ENCODE results near the gene DLG2.

Gene DLG2

GRCh38 chr11:83725269-83725560 lies 1901.9 kb downstream of the DLG2 start:
- no peak for DNase-seq

DNA sequence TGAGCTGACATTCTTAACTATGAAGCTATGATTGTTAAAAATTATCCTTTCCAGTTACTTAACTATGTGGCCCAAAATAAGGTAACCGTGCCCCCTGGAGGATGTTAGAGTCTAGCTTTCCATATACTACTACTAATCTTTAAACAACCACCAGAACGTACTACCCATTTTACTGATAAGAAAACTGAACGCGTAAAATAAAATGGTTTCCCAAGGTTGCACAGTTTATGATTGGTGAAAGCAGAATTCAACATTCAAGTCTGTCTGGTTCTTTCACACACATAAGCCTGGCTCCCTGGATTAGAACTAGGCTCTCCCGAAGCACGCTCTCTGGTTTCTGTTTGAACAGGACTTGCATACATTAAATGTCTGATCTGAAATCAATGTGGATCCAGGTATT lies 1903.1 kb downstream of the DLG2 start:
- DNase-seq = no peak

- no peak for DNase-seq
Measured at GRCh38 chr11:83722392-83723119, 1904.6 kb downstream of the DLG2 start.

DNA sequence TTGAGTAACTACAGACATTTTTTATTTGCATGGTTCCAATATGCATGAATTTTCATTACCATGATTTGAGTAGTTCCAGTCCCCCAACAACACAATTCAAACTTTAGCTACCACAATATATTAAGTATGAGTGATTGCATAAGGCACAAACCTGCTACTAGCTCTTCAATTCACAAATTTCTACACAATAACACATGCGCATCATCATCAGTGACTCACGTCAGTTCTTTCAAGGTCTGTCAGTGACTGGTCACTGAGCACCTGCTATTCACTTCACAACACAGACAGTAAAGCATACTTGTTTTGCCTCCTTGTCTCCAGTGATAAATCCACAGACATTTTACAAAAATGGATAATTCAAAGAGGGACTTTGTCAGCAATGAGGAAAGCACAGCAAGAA lies 1905.9 kb downstream of the DLG2 start:
- no peak for DNase-seq

DNA sequence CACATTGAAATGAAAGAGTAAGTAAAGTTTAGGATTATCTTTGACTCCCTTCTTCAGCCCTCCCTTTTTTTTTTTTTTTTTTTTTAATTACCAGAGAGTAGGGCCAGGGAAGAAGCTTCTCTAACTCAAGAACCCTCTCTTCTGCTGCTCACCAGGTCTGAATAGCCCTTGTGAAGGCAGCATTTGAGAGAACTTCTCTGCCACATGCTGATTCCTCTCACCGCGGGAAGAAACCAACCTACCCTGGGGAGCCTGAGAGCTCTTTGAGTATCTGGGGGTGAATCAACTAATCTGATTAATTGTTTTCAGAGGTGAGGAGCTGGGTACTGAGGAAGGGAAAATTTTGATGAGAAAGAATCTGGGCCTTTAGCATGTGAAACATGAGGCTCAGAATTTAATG lies 1906.5 kb downstream of the DLG2 start:
- no peak for DNase-seq

GRCh38 chr11:83717537-83717936 lies 1909.6 kb downstream of the DLG2 start:
- DNase-seq = no peak

DNA sequence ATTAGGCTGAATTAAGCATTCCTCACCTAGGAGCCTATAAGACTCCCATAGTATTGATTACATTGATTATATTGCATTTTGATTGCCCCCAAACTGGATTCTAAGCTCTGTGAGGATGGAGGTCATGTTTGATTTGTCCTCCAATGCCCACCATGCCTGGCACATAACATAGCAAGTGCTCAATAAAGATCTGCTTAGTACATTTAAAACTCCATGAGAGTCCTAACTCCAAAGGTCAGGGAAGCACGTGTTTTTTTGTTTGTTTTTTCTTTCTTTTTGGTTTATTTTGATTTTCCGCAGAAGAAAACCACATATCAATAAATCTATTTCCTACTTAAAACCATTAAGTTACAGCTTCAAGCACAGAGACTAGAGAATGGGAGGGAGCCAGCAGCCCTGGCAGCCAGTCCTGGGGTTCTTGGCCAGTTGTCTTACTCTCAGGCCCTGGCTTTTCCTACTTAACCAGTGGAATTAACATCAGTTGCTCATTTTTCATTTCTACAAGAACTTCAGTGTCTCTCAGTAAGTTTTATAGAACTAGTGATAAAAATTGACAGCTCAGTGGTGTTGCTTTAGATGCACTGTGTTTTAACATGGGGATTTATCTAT lies 1911.1 kb downstream of the DLG2 start:
- no peak for DNase-seq

DNA sequence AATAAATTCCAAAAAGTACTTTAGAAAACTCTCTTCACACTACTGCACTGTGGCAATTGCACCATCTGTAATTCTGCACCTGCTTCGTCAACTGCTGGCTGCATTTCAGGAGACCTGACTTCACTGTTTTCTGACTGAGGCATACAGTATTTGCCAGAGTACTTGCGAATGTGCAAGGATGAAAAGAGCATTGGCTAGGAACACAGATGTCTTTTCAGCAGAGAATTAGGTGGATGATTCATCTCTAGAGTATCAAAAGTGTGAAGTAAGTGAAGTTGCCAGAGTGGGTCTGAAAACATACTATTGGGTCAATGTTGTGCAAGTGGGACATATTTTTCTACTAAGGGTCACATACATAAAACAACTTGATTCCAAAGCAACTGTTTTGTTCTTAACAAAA lies 1913.4 kb downstream of the DLG2 start:
- no peak for DNase-seq

DNA sequence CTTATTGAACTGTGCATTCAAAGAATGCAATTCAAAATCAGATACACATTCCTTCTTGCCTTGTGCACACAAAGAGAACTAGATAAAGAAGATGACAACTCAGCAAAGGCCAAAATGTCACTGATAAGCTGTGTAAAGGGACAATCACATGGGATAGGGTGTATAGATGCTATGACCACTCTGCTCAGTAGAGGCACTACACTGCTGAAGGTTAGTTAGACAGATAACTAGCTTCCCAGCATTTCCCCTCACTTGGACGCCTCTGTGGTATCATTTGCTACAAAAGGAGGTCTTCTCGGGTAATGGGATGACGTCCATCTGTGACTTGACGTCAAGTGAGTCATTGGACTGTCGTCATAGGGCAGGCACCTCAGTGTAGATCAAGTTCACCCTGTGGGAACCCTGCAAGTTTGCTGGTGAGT lies 1916.0 kb downstream of the DLG2 start:
- DNase-seq = no peak

GRCh38 chr11:83709434-83709833 lies 1917.7 kb downstream of the DLG2 start:
- DNase-seq = no peak

DNA sequence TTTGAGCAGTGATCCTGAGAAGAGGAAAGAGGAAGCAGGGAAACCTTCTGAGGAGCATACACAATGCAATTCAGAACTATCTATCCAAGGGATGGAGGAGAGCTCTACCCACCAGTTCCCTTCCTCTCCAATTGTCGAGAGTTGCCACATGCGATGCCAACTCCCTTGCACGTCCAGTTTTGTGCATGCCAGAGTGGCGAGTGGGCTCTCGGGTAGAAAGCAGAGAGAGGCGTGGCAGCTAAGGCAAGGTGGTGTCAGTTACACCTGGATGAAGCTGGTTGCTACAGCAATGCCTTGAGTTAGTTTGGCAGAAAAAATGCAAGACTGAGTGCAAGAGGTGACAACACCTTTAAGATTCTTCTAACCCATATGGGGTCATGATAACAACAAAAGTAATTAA lies 1920.6 kb downstream of the DLG2 start:
- DNase-seq = no peak

DNA sequence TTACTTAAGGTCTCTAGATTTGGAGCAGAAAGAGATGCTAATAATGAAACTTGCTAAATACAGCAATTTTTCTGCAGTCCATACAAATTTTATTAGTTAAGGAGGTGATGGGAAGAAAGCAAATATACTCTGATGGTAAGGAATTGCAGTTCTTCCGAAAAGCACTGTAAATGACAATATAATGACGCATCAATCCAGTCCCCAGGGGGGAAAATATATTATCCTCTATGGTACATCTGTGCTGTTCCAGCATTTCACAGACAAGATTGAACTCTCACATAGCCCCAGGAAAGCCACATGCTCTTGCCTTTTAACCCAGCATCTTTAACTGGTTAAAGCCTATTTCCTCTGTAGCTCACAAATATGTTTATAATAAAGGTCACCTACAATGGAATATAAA lies 1924.3 kb downstream of the DLG2 start:
- no peak for DNase-seq

DNA sequence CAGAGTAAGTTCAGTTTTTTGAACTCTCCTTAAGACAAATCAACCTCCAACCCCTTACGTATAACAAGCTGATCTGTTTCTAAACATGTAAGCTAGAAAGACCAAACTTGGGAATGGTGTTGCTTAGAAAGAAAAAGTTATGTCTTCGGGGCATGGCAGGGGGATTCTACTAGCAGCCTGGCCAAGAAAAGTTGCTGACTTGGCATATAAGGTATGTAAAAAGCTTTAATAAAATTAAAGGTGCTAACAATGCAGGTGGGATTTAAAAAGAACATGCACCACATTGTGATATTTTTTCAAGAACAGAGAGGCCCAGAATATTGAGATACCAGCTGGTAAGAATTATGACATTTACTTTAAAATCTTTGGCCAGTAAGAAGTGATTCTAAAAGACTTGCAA lies 1929.6 kb downstream of the DLG2 start:
- DNase-seq = no peak

GRCh38 chr11:83695046-83695445 lies 1932.1 kb downstream of the DLG2 start:
- DNase-seq = no peak

DNA sequence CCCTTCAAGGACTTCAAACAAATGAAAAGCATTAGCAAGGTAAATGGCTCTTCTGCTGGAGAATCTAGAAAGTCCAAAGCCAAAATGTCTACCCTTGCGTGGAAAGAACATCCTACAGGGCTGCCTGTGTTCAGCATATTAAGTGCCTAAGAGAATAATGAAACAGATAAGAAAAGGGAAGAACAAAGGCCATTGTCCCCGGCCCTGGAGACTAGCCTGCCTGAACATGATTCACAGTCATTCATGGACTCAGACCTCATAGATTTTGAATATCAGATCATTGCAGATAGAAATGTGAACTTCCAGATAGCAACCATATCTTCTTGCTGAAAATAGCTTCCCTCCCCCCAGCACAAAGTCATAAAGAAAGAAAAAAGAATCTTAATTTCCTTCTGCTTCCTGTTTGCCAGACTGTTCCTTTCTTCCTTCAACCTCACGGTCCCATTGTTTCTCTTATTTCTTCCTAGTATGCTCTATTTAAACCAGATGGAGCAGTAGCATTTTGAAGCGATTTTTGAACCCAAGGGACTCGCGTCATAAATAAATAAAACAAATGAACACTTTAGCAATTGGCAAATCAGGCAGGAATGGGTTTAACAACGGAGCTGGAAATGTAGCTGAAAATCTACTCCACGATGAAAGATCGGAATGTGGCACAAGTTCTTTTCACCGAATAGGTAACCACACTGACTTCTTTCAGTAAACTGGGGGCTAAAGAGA lies 1932.8 kb downstream of the DLG2 start:
- no peak for DNase-seq

GRCh38 chr11:83693306-83693992 lies 1933.7 kb downstream of the DLG2 start:
- no peak for DNase-seq

DNA sequence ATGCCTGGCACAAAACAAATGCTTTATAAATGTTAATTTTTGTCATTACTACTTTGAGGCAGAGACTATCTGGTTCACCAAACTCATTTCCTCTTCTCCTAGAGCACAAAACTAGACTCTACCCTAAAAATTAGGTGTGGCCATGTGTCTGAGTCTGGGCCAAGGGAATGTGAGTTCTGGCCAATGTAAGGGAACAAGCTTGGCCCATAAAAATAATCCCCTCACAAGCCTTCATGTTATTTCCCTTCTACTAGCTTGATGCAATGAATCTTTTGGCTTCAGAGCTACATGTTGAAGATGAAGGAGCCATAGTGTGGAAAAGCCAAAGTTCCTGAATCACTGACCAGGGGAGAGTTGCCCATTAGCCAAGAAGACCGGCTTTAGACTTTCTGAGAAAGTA lies 1934.5 kb downstream of the DLG2 start:
- no peak for DNase-seq

GRCh38 chr11:83691451-83691950 lies 1935.6 kb downstream of the DLG2 start:
- no peak for DNase-seq

GRCh38 chr11:83689144-83689780 lies 1937.9 kb downstream of the DLG2 start:
- no peak for DNase-seq

- no peak for DNase-seq
Measured at GRCh38 chr11:83687787-83688186, 1939.4 kb downstream of the DLG2 start.

DNA sequence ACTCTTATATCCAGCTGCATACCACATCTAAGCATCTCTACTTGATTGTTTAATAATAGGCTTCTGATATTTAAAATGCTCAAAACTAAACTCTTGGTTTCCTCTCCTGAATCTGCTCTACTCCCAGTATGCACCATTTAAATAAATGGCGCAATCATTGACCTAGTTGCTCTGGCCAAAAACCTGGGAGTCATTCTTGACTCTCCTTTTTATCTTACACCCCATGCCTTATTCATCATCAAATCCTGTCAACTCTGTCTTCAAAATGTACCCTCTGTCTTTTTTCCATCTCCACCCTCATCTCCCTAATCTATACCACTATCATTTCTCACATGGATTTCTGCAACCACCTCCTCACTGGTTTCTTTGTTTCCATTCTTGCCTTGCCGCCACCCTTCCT lies 1941.4 kb downstream of the DLG2 start:
- no peak for DNase-seq

GRCh38 chr11:83684071-83684470 lies 1943.1 kb downstream of the DLG2 start:
- DNase-seq = no peak

DNA sequence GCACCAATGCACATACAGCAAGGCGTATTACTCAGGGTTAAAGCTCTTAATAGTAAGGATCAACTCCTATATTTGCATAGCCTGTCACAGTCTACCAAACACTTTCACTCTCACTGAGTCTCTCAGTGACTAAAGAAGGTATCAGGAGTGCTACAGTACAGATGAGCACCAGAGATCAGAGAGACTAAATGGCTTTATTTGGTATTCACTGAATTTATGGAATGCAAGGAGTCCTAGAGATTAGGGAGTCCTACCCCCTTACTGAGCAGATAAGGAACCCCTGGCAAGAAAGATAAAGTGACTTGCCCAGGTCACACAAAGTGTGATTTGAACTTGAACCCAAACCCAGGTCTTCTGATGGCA lies 1944.6 kb downstream of the DLG2 start:
- DNase-seq = no peak

Data from CD4-positive, alpha-beta T cell treated with Interleukin-4 for 1 hour (primary cell).